Measurements from ENCODE around the gene C4orf50. TPM values are rescaled to one million over a fixed set of nuclear protein-coding genes. Genes with fewer than 3 reads are reported as not detected.

The C4orf50 gene
- total and polyA plus RNA-seq, 10 of the 15 experiments (the other 5 are each of a cell fraction or from before 2014, with no cell fraction given), result 0.04 to 0.09 (median 0.05) TPM; not detected in 3

DNA sequence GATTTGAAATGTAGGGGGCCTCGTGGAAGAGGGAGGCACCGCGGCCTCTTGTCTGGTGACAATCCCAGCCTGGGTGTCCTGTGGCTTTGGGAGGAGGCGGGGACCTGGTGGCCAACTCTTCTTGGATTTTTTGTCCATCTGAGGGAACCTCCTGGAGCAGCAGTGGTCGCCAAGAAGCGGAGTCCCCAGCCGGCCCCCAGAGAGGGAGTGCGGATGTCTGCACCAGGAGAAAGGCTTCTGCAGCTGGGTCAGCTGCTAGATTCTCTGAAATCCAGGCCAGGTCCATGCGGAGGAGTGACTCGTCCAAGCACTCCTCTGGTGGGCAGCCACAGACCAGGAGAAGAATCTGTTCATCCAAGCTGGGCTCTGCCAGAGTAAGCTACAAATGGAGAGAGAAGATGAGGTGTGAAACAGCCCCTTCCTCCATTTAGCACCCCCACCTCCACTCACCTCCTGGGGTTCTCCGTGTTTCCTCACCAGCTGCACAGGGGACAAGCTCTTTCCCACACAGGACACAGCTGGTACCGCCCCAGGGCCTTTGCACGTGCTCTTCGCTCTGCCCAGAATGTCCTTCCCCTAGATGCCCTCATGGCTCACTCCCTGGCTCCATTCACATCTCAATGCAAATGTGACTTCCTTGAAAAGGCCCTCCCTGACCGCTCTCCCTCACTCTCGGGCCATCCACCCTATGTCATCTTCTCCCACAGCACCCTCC lies 27.6 kb downstream of the C4orf50 start:
- intact Hi-C loops (cut with micrococcal nuclease; ENCODE audit: unreplicated experiment), result no loop called here
- ATAC-seq, result no peak

DNA sequence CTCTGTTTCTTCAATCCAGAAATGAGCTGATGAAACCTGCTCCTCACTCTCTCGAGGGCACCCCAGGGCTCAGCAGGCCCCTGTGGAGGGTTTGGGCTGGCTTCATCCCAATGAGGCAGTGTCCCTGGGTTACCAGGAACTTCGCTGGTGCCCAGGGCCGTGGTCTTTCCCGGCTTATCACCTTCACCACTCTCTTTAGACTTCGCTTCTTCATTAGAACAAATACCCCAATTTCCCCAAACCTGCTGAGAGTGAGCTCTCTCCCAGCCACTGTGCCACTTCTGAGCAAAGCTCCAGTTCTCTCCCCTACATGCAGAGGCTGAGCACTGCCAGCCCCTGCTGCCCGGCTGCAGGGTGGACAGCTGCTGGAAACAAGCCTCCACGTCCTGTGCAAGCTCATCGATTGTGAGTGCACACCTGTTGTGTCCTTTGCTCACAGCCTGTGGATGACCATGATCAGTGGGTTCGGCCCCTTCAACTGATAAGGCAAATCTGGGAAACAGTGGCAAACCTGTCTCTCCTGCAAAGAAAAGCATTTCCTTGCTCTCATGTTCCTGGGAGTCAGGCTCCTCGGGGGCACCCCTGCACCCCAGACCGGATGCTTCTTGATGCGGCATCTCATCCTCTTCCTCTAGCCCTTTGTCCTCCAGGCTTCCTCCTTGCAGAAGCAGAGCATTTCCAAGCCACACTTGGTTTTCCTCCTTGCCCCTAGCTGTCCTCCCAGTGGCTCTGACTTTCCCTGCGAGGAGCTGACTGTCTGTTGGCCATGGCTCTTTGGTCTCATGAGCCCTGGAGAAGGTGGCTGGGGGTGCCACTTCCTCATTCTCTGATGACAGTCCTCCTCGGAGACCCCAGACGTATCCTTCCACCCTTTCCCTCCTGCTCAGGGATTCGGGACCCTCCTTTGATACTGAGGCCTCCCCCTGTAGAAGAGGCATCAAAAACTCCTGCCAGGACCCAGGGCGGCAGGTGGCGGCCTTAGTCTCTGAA lies 28.7 kb downstream of the C4orf50 start:
- Histone ChIP-seq H3K27me3 (replicated peaks in 1 of 2; ENCODE audit: control insufficient read depth in 2 of 2, insufficient read depth in 2 of 2, low read length in 1 of 2) (peaks cover 0 to 2% of the 10 kb centered on the region in 2 experiments; a peak in 2 of 4 replicates), H3K9me3 (replicated peaks; ENCODE audit: control insufficient read depth, insufficient read depth, low read length) (peaks cover 1% of the 10 kb centered on the region; the same call in 1 of the 3 replicates), H3K27ac (ENCODE audit: control insufficient read depth, insufficient read depth) (no peak overlapping the region), H3K36me3 (ENCODE audit: control insufficient read depth in 2 of 2, insufficient read depth in 2 of 2, low read length in 1 of 2) (no peaks in the 10 kb centered on the region), H3K4me1 (ENCODE audit: control insufficient read depth, insufficient read depth, low read length) (peaks cover 3% of the 10 kb centered on the region; the same call in 1 of the 2 replicates), H3K4me2 (ENCODE audit: control insufficient read depth, insufficient read depth) (no peak overlapping the region), H3K79me2 (ENCODE audit: control insufficient read depth, insufficient read depth, low read length) (no peaks in the 10 kb centered on the region), H2AFZ (ENCODE audit: control insufficient read depth, low read depth, low read length) (no peak overlapping the region), H4K20me1 (ENCODE audit: control insufficient read depth, insufficient read depth) (no peaks in the 10 kb centered on the region), H3K4me3 (no peak overlapping the region), H3K9ac (ENCODE audit: control insufficient read depth, insufficient read depth, low read length) (no peak overlapping the region)
- no peak for ATAC-seq
- 23% methylated on average over 17 of the region's 18 CpGs for WGBS (ENCODE audit: insufficient coverage, insufficient replicate concordance, low lambda C conversion rate, missing lambda C conversion rate)
- CTCF ChIA-PET, result interaction anchor here (0.8 to 1.2 kb wide), 3 partner anchors 10 to 338 kb away, joined by 3 read pairs; no protein-coding TSS in a partner anchor
- POLR2A ChIA-PET, result no interaction called here
- DNase-seq (ENCODE audit: low read depth, low spot score), result no peak
- RAD21 ChIA-PET (ENCODE audit: unreplicated experiment), result interaction anchor here (1.4 kb wide), 1 partner anchor 9 kb away, joined by 5 read pairs; no protein-coding TSS in a partner anchor
- in situ Hi-C loops (cut with MboI), result no loop called here
- TF ChIP-seq SPI1 (IDR thresholded peaks at IDR 0.05; ENCODE audit: borderline replicate concordance, insufficient read depth, low read depth, low read length), result peak; percentile 32; the same call in 1 of the 2 replicates
- no peak for TF ChIP-seq WRNIP1 (IDR thresholded peaks at IDR 0.05; ENCODE audit: borderline replicate concordance, low read depth, low read length)
- intact Hi-C loops (cut with micrococcal nuclease; ENCODE audit: unreplicated experiment), result no loop called here
- no peak for FAIRE-seq
- no TSS peak for BruUV-seq (replicated peaks)
- SMC1A ChIA-PET (ENCODE audit: uncharacterized antibody, unreplicated experiment), result no interaction called here

More for the DNA sequence above, 27.6 kb downstream of the C4orf50 start:
- ChIA-PET POLR2A (no interaction called here), SMC1A (ENCODE audit: uncharacterized antibody, unreplicated experiment) (no interaction called here), CTCF (no interaction called here), RAD21 (ENCODE audit: unreplicated experiment) (no interaction called here)
- peaks cover 4% of the 10 kb centered on the region for H3K4me1 ChIP-seq (ENCODE audit: control insufficient read depth, insufficient read depth, low read length)
- H2AFZ ChIP-seq (ENCODE audit: control insufficient read depth, low read depth, low read length), result no peak overlapping the region
- in situ Hi-C loops (cut with MboI), result no loop called here
- no peak overlapping the region for H3K27ac ChIP-seq (ENCODE audit: control insufficient read depth, insufficient read depth)
- no peaks in the 10 kb centered on the region for H3K36me3 ChIP-seq (ENCODE audit: control insufficient read depth in 2 of 2, insufficient read depth in 2 of 2, low read length in 1 of 2)
- peaks cover 0 to 2% of the 10 kb centered on the region in 2 experiments; a peak in 2 of 4 replicates for H3K27me3 ChIP-seq (replicated peaks in 1 of 2; ENCODE audit: control insufficient read depth in 2 of 2, insufficient read depth in 2 of 2, low read length in 1 of 2)
- no peak for TF ChIP-seq HDAC6 (IDR thresholded peaks at IDR 0.05; ENCODE audit: unreplicated experiment)
- H3K9me3 ChIP-seq (replicated peaks; ENCODE audit: control insufficient read depth, insufficient read depth, low read length), result no peaks in the 10 kb centered on the region
- 44% methylated on average over 16 of the region's 16 CpGs for WGBS (ENCODE audit: insufficient coverage, insufficient replicate concordance, low lambda C conversion rate, missing lambda C conversion rate)
- H3K4me2 ChIP-seq (ENCODE audit: control insufficient read depth, insufficient read depth), result no peak overlapping the region
- FAIRE-seq (no peak), DNase-seq (ENCODE audit: low read depth, low spot score) (no peak)
- BruUV-seq (replicated peaks), result no TSS peak
- H3K9ac ChIP-seq (ENCODE audit: control insufficient read depth, insufficient read depth, low read length), result no peak overlapping the region
- H3K79me2 ChIP-seq (ENCODE audit: control insufficient read depth, insufficient read depth, low read length), result no peaks in the 10 kb centered on the region
- H3K4me3 ChIP-seq, result no peak overlapping the region
- H4K20me1 ChIP-seq (ENCODE audit: control insufficient read depth, insufficient read depth), result no peaks in the 10 kb centered on the region

Data from GM12878 (cell line).